Activated CD8-positive, alpha-beta T cell treated with anti-CD3 and anti-CD28 coated beads, Interleukin-2, amount 10 ng/mL, durations not matched to agents 7 days and 5 days (primary cell): ENCODE measurements around the gene ZFYVE26. TPM values are rescaled to one million over a fixed set of nuclear protein-coding genes. Genes with fewer than 3 reads are reported as not detected.

Experiments
- ATAC-seq: fragments of 150-1000 bp; cut with Tn5 transposase; one replicate; pipeline ENCODE4 v1.10.0; 2021; ENCODE audit warnings: moderate library complexity
- CTCF ChIA-PET: fragments of 350-600 bp; sonication (Branson Sonifier 250); formaldehyde crosslinking; loops from one replicate; lab custom pipeline; 2021; ENCODE audit warnings: antibody characterized with exemption; lab: Charles Lee
- POLR2A ChIA-PET: fragments of 350-600 bp; sonication (Branson Sonifier 250); formaldehyde crosslinking; loops from one replicate; lab custom pipeline; 2021; ENCODE audit warnings: antibody characterized with exemption; lab: Charles Lee
- DNase-seq: peaks from one replicate; pipeline ENCODE4 v3.0.0-alpha.2; 2020
- H3K27ac Mint-ChIP-seq: one replicate; pipeline ENCODE4 v1.8.0; 2021; ENCODE audit warnings: mild to moderate bottlenecking, mixed read lengths
- H3K27me3 Mint-ChIP-seq: one replicate; pipeline ENCODE4 v1.8.0; 2021; ENCODE audit warnings: low read depth, mixed read lengths
- H3K36me3 Mint-ChIP-seq: one replicate; pipeline ENCODE4 v1.8.0; 2021; ENCODE audit warnings: low read depth, mixed read lengths
- H3K4me1 Mint-ChIP-seq: one replicate; pipeline ENCODE4 v1.8.0; 2021; ENCODE audit warnings: low read depth, mixed read lengths
- H3K4me3 Mint-ChIP-seq: one replicate; pipeline ENCODE4 v1.8.0; 2021; ENCODE audit warnings: mild to moderate bottlenecking, mixed read lengths
- H3K9me3 Mint-ChIP-seq: one replicate; pipeline ENCODE4 v1.8.0; 2022; ENCODE audit warnings: mixed read lengths; ENCODE audit not compliant: insufficient read depth
- total RNA-seq, 2 experiments: library from RNA; stranded (reverse); gene quantifications; one replicate each; pipeline ENCODE4 v1.2.3, GENCODE V29; 2021

Gene ZFYVE26
- total RNA-seq, 2 experiments from 2014 or later, result 22.6 to 22.9 TPM

- Mint-ChIP-seq H3K4me1 (peaks cover 3% of the 10 kb centered on the region), H3K27ac (no peak overlapping the region), H3K36me3 (peaks cover 26% of the 10 kb centered on the region), H3K9me3 (no peaks in the 10 kb centered on the region), H3K4me3 (no peak overlapping the region), H3K27me3 (no peaks in the 10 kb centered on the region)
- ATAC-seq (no peak), DNase-seq (no peak)
- ChIA-PET POLR2A (no interaction called here), CTCF (interaction anchor here (0.7 kb wide), 1 partner anchor 128 kb away, joined by 3 read pairs; the partner anchor contains the start of gene ARG2)
These were observed 69.5 kb downstream of the ZFYVE26 start for GRCh38 chr14:67746927-67747326.

DNA sequence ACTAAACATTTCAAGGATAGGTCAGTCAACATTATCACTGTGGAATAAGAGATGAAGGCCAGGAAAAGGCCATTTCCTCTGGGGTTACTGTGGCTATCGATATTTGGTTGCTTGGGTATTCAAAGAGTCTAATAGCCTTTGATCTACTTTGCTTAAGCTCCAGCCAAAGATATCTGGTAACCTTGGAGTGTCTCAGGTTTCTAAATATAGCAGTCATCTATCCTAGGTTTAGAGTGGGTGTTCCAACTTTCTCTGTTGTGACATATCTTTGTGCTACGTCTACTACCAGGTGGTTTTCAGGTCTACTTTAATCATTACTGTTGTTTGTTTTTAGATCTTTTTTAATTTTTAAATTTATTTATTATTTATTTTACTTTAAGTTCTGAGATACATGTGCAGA lies 72.3 kb downstream of the ZFYVE26 start:
- ChIA-PET CTCF (interaction anchor here (0.5 to 1.5 kb wide), 2 partner anchors 17 to 40 kb away, joined by 3 to 6 read pairs; no protein-coding TSS in a partner anchor), POLR2A (interaction anchor here (0.5 kb wide), 1 partner anchor 1304 kb away, joined by 4 read pairs; no protein-coding TSS in a partner anchor)
- peaks cover 5% of the 10 kb centered on the region for H3K27me3 Mint-ChIP-seq
- DNase-seq, result no peak
- H3K36me3 Mint-ChIP-seq, result peaks cover 17% of the 10 kb centered on the region
- no peak overlapping the region for H3K4me3 Mint-ChIP-seq
- no peaks in the 10 kb centered on the region for H3K9me3 Mint-ChIP-seq
- no peak overlapping the region for H3K27ac Mint-ChIP-seq
- H3K4me1 Mint-ChIP-seq, result peaks cover 3% of the 10 kb centered on the region
- ATAC-seq, result no peak

- Mint-ChIP-seq H3K4me3 (no peak overlapping the region), H3K27me3 (peaks cover 5% of the 10 kb centered on the region), H3K27ac (no peak overlapping the region), H3K4me1 (no peaks in the 10 kb centered on the region), H3K9me3 (no peaks in the 10 kb centered on the region), H3K36me3 (no peaks in the 10 kb centered on the region)
- ChIA-PET CTCF (no interaction called here), POLR2A (no interaction called here)
- ATAC-seq (no peak), DNase-seq (no peak)
These were observed 77.5 kb downstream of the ZFYVE26 start for GRCh38 chr14:67738740-67739504.

- H3K4me1 Mint-ChIP-seq, result no peaks in the 10 kb centered on the region
- H3K9me3 Mint-ChIP-seq, result no peaks in the 10 kb centered on the region
- H3K4me3 Mint-ChIP-seq, result no peak overlapping the region
- DNase-seq, result no peak
- POLR2A ChIA-PET, result no interaction called here
- CTCF ChIA-PET, result no interaction called here
- no peak for ATAC-seq
- no peak overlapping the region for H3K27ac Mint-ChIP-seq
- no peaks in the 10 kb centered on the region for H3K36me3 Mint-ChIP-seq
- H3K27me3 Mint-ChIP-seq, result peaks cover 4% of the 10 kb centered on the region
These were observed 79.6 kb downstream of the ZFYVE26 start for GRCh38 chr14:67736771-67737170.

GRCh38 chr14:67735336-67736147 lies 80.8 kb downstream of the ZFYVE26 start:
- no peak overlapping the region for H3K4me3 Mint-ChIP-seq
- H3K27me3 Mint-ChIP-seq, result no peaks in the 10 kb centered on the region
- POLR2A ChIA-PET, result no interaction called here
- ATAC-seq (no peak), DNase-seq (no peak)
- no peak overlapping the region for H3K27ac Mint-ChIP-seq
- no peaks in the 10 kb centered on the region for H3K36me3 Mint-ChIP-seq
- no peaks in the 10 kb centered on the region for H3K4me1 Mint-ChIP-seq
- no peaks in the 10 kb centered on the region for H3K9me3 Mint-ChIP-seq
- CTCF ChIA-PET, result no interaction called here

GRCh38 chr14:67734675-67735074 lies 81.7 kb downstream of the ZFYVE26 start:
- H3K9me3 Mint-ChIP-seq, result no peaks in the 10 kb centered on the region
- no peaks in the 10 kb centered on the region for H3K27me3 Mint-ChIP-seq
- no peak overlapping the region for H3K4me3 Mint-ChIP-seq
- ATAC-seq, result no peak
- ChIA-PET POLR2A (no interaction called here), CTCF (no interaction called here)
- H3K27ac Mint-ChIP-seq, result no peak overlapping the region
- no peak for DNase-seq
- no peaks in the 10 kb centered on the region for H3K4me1 Mint-ChIP-seq
- no peaks in the 10 kb centered on the region for H3K36me3 Mint-ChIP-seq

DNA sequence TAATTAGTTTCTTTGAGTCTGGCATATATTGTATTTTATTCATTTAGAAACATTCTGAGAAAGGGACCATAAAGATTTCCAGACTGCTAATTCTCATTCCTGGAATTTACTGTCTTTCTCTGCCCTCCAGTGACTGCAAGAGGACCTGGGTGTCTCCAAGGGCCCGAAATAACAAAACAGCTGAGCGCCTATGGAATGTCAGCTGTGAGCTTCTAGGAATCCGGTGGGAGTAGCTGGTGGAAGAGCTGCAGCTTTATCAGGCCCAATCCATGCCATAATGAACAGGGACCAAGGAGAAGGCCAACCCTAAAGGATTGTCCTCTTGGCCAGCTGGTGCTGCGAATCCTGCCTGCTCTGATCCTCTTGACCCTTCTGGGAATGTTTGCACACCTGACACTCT lies 82.8 kb downstream of the ZFYVE26 start:
- DNase-seq (no peak), ATAC-seq (no peak)
- no peaks in the 10 kb centered on the region for H3K9me3 Mint-ChIP-seq
- H3K4me3 Mint-ChIP-seq, result no peak overlapping the region
- H3K36me3 Mint-ChIP-seq, result no peaks in the 10 kb centered on the region
- ChIA-PET POLR2A (no interaction called here), CTCF (interaction anchor here (1.0 kb wide), 1 partner anchor 16 kb away, joined by 3 read pairs; no protein-coding TSS in a partner anchor)
- no peak overlapping the region for H3K27ac Mint-ChIP-seq
- H3K27me3 Mint-ChIP-seq, result no peaks in the 10 kb centered on the region
- no peaks in the 10 kb centered on the region for H3K4me1 Mint-ChIP-seq

DNA sequence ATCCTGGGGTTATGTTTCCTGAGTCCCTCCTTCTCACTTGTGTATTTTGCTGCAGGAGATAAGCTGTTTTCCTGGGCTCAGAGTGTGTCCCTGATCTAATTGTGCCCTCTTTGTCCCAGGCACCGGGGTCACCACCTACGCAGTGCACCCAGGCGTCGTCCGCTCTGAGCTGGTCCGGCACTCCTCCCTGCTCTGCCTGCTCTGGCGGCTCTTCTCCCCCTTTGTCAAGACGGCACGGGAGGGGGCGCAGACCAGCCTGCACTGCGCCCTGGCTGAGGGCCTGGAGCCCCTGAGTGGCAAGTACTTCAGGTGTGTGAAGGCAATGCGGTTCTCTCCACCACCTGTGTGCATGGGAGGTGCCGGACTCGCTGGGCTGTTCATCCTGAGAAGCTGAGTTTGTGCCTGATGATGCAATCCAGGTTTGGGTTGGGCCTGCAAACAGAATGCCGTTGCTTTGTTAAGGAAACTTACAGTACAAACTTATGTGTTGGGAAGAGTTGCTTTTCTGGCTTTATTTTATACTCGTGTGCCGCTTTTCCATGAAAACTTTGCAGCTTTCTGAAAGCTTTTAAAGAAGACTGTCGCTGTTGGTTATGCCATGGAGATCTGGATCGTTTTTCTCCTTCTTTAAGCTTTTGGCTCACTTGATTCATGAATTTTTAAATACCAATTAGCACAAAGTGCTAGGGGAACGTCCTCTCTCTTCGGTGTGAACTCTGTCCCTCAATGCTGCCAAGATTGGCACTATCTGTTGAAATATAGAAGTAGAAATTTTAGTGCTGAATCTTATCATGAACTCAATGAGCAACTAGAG lies 87.1 kb downstream of the ZFYVE26 start:
- ChIA-PET CTCF (no interaction called here), POLR2A (no interaction called here)
- Mint-ChIP-seq H3K4me1 (no peaks in the 10 kb centered on the region), H3K27ac (no peak overlapping the region), H3K36me3 (no peaks in the 10 kb centered on the region), H3K27me3 (no peaks in the 10 kb centered on the region), H3K9me3 (no peaks in the 10 kb centered on the region), H3K4me3 (no peak overlapping the region)
- DNase-seq (no peak), ATAC-seq (no peak)

- ChIA-PET POLR2A (no interaction called here), CTCF (no interaction called here)
- H3K27ac Mint-ChIP-seq, result no peak overlapping the region
- no peak for ATAC-seq
- H3K9me3 Mint-ChIP-seq, result no peaks in the 10 kb centered on the region
- H3K4me1 Mint-ChIP-seq, result no peaks in the 10 kb centered on the region
- H3K27me3 Mint-ChIP-seq, result peaks cover 5% of the 10 kb centered on the region
- no peaks in the 10 kb centered on the region for H3K36me3 Mint-ChIP-seq
- no peak overlapping the region for H3K4me3 Mint-ChIP-seq
- DNase-seq, result no peak
These were observed 88.1 kb downstream of the ZFYVE26 start for GRCh38 chr14:67728258-67728657.

DNA sequence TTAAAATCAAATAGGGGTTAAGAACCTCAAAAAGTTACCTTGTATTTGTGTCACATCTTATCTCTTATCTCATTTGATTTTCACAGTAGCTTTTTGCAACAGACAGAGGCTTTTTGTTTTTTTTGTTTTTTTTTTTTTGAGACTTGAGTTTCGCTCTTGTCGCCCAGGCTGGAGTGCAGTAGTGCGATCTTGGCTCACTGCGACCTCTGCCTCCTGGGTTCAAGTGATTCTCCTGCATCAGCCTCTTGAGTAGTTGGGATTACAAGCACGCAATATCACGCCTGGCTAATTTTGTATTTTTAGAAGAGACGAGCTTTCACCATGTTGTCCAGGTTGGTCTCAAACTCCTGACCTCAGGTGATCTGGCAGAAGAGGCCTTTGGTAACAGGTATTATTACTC lies 89.0 kb downstream of the ZFYVE26 start:
- Mint-ChIP-seq H3K4me3 (no peak overlapping the region), H3K27me3 (peaks cover 10% of the 10 kb centered on the region), H3K36me3 (no peaks in the 10 kb centered on the region), H3K27ac (no peak overlapping the region), H3K9me3 (no peaks in the 10 kb centered on the region), H3K4me1 (peaks cover 6% of the 10 kb centered on the region)
- ATAC-seq, result no peak
- ChIA-PET POLR2A (no interaction called here), CTCF (interaction anchor here (0.6 kb wide), 1 partner anchor 16 kb away, joined by 3 read pairs; no protein-coding TSS in a partner anchor)
- no peak for DNase-seq

GRCh38 chr14:67725171-67725570 lies 91.2 kb downstream of the ZFYVE26 start:
- H3K36me3 Mint-ChIP-seq, result no peaks in the 10 kb centered on the region
- H3K4me3 Mint-ChIP-seq, result no peak overlapping the region

More at GRCh38 chr14:67725171-67725570, 91.2 kb downstream of the ZFYVE26 start:
- Mint-ChIP-seq H3K9me3 (no peaks in the 10 kb centered on the region), H3K27ac (no peak overlapping the region), H3K4me1 (peaks cover 9% of the 10 kb centered on the region), H3K27me3 (peaks cover 21% of the 10 kb centered on the region)
- POLR2A ChIA-PET, result no interaction called here
- ATAC-seq (no peak), DNase-seq (no peak)
- CTCF ChIA-PET, result no interaction called here
